D341Med (cell line): ENCODE results near the gene PXDC1.
"Not testable (repeated sequence)": the region's sequence is repeated elsewhere in the genome, so short reads cannot be mapped to it uniquely, and the experiment has no call there.

Experiments
- DNase-seq: peaks from one replicate; pipeline ENCODE4 v3.0.0; 2012; ENCODE audit warnings: low spot score

The PXDC1 gene

DNA sequence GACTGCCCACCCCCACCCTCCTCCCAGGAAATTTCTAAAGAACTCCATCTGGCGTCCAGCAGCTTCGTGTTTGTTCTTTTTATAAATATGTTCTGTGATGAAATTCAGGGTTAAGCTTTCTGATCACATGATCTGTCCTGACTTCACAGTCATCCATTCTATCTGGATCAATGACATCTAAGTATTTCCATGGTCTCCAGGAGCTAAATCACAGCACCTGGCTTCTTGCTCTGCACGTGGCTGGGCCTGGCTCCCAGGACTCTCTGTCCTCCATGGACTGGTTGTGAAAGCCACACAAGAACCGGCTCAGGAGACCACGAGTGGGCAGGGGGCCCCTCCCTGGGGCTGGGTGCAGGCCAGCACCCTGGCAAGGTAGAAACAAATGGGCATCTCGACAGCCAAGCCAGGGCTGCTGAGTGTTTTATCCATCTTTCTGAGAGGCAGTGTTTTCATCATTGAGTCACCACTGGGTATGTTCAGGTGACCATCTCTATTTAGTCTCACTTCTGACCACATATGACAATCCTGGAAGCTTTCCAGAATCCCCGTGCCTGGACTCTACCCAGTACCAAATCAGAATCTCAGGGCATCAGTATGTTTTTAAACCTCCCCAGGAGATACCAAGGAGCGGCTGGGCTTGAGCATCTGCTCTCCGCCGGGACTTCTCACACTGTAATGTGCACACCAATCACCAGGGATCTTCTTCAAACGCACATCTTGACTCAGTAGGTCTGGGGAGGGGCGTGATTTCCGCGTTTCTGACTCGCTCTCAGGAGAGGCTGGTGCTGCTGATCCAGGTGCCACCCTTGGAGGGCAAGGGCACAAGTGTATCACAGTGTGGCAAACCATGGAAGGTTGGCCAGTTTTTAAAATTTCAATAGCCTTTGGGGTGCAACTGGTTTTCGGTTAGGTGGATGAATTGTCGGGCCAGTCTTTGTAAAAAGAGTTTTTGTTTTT, 31.6 kb upstream of the PXDC1 start:
- DNase-seq: no peak

- DNase-seq: no peak
Measured at GRCh38 chr6:3781504-3781903, 30.0 kb upstream of the PXDC1 start.

- no peak for DNase-seq
Measured at GRCh38 chr6:3779574-3779849, 28.0 kb upstream of the PXDC1 start.

DNA sequence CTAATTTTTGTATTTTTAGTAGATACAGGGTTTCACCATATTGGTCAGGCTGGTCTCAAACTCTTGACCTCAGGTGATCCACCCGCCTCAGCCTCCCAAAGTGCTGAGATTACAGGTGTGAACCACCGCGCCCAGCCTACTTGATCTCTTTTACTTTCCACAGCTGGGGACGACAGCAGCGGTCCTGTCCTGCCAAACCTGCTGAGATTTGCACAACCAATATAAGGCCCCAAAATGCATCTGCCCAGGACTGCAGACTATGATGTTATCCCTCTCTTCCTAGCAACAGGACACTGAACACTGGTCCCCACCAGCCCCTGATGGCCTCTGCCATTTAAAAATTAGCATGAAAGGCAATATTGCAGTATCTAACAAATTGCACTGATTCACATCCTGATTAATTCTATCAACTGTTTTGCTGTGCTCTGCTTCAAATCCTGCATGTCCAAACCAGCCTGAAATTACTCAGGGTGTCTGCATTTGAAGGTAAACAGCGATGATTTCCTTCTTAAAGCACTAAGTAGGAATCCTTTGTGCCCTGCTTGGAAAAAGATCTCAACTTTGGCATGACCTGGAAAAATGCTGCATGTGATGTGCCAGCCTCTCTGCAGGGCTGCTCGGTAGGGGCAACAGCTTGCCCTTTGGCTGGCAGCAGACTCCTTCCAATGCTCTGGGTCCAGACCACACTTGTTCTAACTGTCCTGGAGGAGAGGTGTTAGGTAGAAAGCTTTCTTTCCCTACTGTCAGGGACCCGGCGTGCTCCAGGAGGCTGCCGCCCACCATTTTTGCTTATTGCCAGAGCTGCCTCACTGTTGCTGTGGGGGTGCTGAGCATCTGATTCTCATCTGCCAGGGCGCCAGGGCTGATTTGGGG, 27.4 kb upstream of the PXDC1 start:
- DNase-seq: no peak

DNA sequence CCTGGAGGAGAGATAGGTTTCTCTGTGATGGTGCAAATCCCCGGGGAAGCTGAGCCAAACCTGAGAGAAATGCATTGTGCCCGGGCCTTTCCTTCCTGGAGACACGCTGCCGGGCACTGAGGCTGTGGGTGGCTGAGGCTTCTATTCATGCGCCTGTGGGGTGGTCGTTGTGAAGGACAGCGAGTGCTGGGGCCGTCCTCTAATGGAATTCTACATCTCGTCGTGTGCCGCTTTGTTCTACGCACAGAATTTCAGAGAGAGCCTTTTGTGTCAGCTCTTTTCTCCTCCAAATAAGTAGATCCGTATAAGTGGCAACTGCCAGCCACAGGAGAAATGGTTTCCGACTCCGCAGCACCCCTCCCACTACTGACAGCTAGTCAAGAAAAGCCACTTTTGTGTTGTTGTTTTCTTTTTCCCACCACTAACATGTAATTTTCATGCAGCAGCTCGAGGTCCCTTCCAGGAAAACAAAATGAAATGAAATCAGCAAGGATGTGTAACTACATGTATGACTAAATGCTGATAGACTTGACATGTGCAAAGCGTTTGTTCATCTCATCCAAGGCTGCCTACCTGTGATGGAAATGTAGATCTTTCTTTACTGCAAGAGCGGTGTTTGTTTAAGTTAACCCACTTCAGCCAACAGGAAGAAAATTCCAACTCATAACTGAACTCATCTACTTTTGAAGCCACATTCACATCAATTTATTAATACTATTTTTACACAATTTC, 26.4 kb upstream of the PXDC1 start:
- no peak for DNase-seq

DNA sequence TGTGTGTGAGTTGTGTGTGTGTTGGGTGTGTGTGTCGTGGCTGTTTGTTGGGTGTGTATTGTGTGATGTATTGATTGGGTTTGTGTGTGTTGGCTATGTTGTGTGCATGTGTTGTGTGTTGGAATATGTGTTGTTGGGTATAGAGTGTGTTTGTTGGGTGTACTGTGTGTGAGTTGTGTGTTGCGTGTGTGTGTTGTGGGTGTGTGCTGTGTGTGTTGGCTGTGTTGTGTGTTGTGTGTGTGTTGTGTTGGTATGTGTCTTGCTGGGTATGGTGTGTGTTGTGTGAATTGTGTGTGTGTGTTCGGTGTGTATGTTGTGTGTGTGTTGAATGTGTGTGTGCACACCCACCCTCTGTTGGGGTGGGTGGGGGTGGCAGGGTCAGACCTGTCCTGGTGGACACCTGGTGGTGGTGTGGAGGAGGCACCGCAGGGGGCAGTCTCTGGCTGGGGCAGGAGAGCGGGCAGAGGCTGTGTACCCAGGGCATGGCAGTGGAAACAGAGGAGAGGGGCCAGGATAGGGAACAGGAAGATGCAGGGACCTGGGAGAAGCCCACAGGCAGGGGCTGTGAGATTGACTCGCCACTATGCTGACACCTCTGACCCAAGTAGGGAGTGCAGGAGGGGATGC, 25.5 kb upstream of the PXDC1 start:
- peak; percentile 58 for DNase-seq

DNA sequence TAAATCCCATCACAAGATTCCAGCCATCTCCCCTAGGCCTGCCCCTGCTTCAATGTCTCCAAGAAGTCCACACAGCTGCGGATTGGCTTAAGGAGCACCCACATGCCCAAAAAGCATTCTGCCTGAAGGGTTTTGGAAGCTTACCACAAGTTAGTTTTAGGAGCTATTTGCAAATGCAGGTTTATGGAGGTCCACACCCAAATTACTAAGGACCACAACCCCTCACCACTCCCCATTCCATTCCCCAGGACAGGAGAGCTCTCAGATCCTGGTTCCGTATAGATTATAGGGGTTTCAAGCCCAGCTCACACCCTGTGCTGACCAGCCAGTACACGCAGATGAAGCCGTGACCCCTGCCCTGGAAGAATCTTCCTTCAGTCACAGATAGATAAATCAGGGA, 24.3 kb upstream of the PXDC1 start:
- DNase-seq: no peak

DNA sequence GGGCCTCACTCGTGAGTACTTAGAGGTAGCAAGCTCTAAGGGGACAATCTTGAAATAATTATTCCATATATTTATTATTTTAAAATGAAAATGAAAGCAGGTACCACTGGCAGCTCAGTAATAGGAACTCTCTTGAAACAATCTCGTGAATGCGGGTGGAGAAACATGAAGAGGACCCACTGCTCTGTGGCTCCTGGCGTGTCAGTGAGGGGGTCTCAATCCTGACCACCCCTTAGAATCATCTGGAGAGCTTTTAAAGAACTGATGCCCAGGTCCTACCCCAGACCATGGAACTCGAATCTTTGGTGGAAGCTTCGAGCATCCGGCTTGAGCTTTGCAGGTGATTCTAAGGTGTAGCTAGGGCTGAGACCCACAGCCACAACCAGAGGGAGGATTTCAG, 23.9 kb upstream of the PXDC1 start:
- DNase-seq: no peak

DNA sequence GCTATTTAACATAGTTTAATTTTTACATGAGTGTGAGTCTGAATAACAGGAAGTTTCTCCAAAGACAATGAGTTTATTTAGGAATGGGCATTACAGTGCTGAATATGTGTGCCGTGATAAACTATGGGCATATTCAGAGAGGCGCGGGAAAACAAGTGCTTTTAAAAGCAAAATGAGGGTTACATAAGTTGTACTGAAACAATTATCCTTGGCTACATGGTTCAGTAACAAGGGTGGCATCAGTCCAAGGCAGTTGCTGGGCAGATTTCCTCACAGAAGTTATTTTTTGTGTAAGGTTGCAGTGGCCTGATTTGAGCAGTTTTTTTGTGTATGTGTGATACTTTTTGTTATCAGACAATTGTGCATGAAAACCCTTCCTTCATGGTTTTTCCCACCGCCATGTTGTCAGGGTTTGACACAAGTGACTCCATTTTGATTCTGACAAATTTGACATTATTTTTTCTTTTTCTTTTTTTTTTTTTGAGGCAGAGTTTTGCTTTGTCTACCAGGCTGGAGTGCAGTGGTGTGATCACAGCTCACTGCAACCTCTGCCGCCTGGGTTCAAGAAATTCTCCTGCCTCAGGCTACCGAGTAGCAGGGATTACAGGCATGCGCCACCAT, 22.3 kb upstream of the PXDC1 start:
- DNase-seq: no peak

GRCh38 chr6:3772127-3772999, 20.9 kb upstream of the PXDC1 start:
- not testable (repeated sequence) for DNase-seq

DNA sequence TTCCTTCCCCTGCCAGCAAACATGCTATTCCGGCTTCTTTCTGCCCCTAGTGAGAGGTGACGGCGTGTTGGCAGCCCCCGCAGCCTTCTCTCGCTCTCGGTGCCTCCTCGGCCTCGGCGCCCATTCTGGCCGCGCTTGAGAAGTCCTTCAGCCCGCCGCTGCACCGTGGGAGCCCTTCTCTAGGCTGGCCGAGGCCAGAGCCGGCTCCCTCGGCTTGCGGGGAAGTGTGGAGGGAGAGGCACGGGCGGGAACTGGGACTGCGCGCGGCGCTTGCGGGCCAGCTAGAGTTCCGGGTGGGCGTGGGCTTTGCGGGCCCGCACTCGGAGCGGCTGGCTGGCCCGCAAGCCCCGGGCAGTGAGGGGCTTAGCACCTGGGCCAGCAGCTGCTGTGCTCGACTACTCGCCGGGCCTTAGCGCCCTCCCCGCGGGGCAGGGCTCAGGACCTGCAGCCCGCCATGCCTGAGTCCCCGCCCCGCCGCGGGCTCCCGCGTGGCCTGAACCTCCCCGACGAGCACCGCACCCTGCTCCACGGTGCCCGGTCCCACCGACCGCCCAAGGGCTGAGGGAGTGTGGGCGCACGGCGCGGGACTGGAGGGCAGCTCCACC, 20.0 kb upstream of the PXDC1 start:
- DNase-seq: no peak

GRCh38 chr6:3770023-3770720, 18.7 kb upstream of the PXDC1 start:
- no peak for DNase-seq

- DNase-seq: no peak
Measured at GRCh38 chr6:3769610-3770009, 18.1 kb upstream of the PXDC1 start.

DNA sequence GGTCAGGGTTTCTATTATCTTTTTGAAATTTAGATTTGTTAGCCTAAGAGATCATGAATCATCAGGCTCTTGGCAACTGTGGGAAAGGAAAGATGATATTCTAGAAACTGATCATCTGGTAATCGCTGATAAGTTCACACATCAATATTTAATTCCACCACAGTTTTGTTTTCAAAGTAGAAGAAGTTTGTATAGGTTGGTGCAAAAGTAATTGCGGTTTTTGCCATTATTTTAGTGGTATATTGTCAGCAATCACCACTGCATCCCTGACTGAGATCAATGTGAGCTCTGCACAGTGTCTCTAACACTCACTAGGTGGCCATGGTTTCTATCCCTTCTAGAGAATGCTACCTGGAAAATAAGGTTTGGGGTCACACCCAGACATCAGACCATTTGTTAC, 17.0 kb upstream of the PXDC1 start:
- DNase-seq: no peak

DNA sequence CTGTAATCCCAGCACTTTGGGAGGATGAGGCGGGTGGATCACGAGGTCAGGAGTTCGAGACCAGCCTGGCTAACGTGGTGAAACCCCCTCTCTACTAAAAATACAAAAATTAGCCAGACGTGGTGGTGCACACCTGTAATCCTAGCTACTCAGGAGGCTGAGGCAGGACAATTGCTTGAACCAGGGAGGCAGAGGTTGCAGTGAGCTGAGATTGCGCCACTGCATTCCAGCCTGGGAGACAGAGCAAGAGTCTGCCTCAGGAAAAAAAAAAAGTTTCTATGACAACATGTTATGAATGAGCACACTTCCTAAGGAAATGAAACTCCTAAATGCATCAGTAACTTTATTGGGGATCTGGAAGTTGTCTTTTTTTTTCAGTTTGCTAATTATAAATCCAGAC, 16.0 kb upstream of the PXDC1 start:
- DNase-seq: not testable (repeated sequence)

GRCh38 chr6:3766214-3766613, 14.7 kb upstream of the PXDC1 start:
- DNase-seq: peak; percentile 91

- no peak for DNase-seq
Measured at GRCh38 chr6:3765415-3765814, 13.9 kb upstream of the PXDC1 start.

GRCh38 chr6:3764516-3765335, 13.2 kb upstream of the PXDC1 start:
- no peak for DNase-seq

- DNase-seq: no peak
Measured at GRCh38 chr6:3762852-3763251, 11.3 kb upstream of the PXDC1 start.
